GM23248 (cell line): Measurements from ENCODE around the gene GPR173.

Experiments
- EZH2 ChIP-seq: fragments of 200-600 bp; sonication (generic); IDR thresholded peaks from 2 replicates; pipeline ENCODE4 v1.6.1; 2018; ENCODE audit warnings: antibody characterized with exemption, mild to moderate bottlenecking; ENCODE audit not compliant: insufficient read depth, poor library complexity, severe bottlenecking
- EZH2phosphoT487 ChIP-seq: fragments of 200-600 bp; sonication (generic); IDR thresholded peaks from 2 replicates; pipeline ENCODE4 v1.6.1; 2018; ENCODE audit warnings: antibody characterized with exemption, moderate library complexity, mild to moderate bottlenecking, low read depth; ENCODE audit not compliant: insufficient read depth

DNA sequence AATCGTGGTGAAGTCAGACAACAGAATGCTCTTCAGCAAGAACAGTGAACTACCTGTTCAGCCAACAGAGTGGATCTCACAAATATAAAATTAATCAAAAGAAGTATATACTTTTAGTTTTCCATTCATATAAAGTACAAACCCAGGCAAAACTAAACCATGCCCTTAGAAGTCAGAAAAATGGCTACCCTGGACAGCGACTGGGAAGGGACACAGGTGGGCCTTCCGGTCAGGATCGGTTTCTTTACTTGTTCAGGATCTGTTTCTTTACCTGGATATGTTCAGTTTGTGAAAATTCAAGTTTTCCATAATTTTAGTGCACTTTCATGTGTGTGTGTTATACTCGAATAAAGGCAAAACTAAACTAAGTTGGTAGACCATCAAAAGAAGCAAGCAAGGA, 12.4 kb upstream of the GPR173 start:
- TF ChIP-seq EZH2phosphoT487 (no peak), EZH2 (no peak)
